MM.1S (cell line): ENCODE results near the gene RUNX2.

ENCODE experiments used
- DNase-seq: peaks from one replicate; pipeline ENCODE4 v3.0.0-alpha.2; 2015
- H2AFZ ChIP-seq: fragments of 300-600 bp; sonication (generic); 2 replicates; pipeline ENCODE4 v1.6.0; 2016; ENCODE audit warnings: antibody characterized with exemption, low read length
- H3F3A ChIP-seq: fragments of 300-600 bp; sonication (generic); 2 replicates; pipeline ENCODE4 v1.6.1; 2016; ENCODE audit warnings: mild to moderate bottlenecking, antibody characterized with exemption, low read length, moderate library complexity, mixed read lengths; ENCODE audit not compliant: insufficient read depth
- H3K27ac ChIP-seq: fragments of 300-600 bp; sonication (generic); 2 replicates; pipeline ENCODE4 v1.5.1; 2016; ENCODE audit warnings: mild to moderate bottlenecking, low read length
- H3K27me3 ChIP-seq: fragments of 300-600 bp; sonication (generic); replicated peaks from 2 replicates; pipeline ENCODE4 v1.6.0; 2016; ENCODE audit warnings: low read length; ENCODE audit not compliant: insufficient read depth
- H3K36me3 ChIP-seq: fragments of 300-600 bp; sonication (generic); replicated peaks from 2 replicates; pipeline ENCODE4 v1.6.1; 2016; ENCODE audit warnings: mild to moderate bottlenecking, low read length, mixed read lengths; ENCODE audit not compliant: insufficient read depth
- H3K4me1 ChIP-seq: fragments of 300-600 bp; sonication (generic); 2 replicates; pipeline ENCODE4 v1.6.1; 2016; ENCODE audit warnings: low read length, mixed read lengths
- H3K4me2 ChIP-seq: fragments of 300-600 bp; sonication (generic); 2 replicates; pipeline ENCODE4 v1.6.0; 2016; ENCODE audit warnings: low read depth, low read length
- H3K4me3 ChIP-seq: fragments of 300-600 bp; sonication (generic); 2 replicates; pipeline ENCODE4 v1.5.1; 2016; ENCODE audit warnings: low read length, mixed read lengths
- H3K79me2 ChIP-seq: fragments of 300-600 bp; sonication (generic); 2 replicates; pipeline ENCODE4 v1.6.1; 2016; ENCODE audit warnings: mixed run types, low read length, mixed read lengths
- H3K9ac ChIP-seq: fragments of 300-600 bp; sonication (generic); 2 replicates; pipeline ENCODE4 v1.6.1; 2016; ENCODE audit warnings: low read length, mixed read lengths
- H3K9me2 ChIP-seq: fragments of 300-600 bp; sonication (generic); replicated peaks from 2 replicates; pipeline ENCODE4 v1.6.1; 2016; ENCODE audit warnings: mild to moderate bottlenecking, low read length, mixed read lengths; ENCODE audit not compliant: insufficient read depth
- H3K9me3 ChIP-seq: fragments of 300-600 bp; sonication (generic); replicated peaks from 2 replicates; pipeline ENCODE4 v1.6.1; 2016; ENCODE audit warnings: mild to moderate bottlenecking, low read length, mixed read lengths; ENCODE audit not compliant: insufficient read depth
- H4K20me1 ChIP-seq: fragments of 300-600 bp; sonication (generic); 2 replicates; pipeline ENCODE4 v1.6.1; 2016; ENCODE audit warnings: mild to moderate bottlenecking, low read length, moderate library complexity, mixed read lengths; ENCODE audit not compliant: insufficient read depth
- CTCF ChIP-seq: fragments of 300-600 bp; sonication (generic); IDR thresholded peaks from 2 replicates; pipeline ENCODE4 v1.5.1; 2016; ENCODE audit warnings: antibody characterized with exemption, low read length, mixed read lengths
- EZH2 ChIP-seq: fragments of 300-600 bp; sonication (generic); optimal IDR thresholded peaks from 2 replicates; pipeline ENCODE3; 2017; ENCODE audit warnings: low read depth, mild to moderate bottlenecking, antibody characterized with exemption, low read length, mixed read lengths
- EZH2phosphoT487 ChIP-seq: fragments of 300-600 bp; sonication (generic); IDR thresholded peaks from 2 replicates; pipeline ENCODE4 v1.6.1; 2018; ENCODE audit warnings: antibody characterized with exemption, low read length

RUNX2 gene

GRCh38 chr6:45377554-45378333 lies 49.6 kb downstream of the RUNX2 start, which contains the start of gene SUPT3H:
SUPT3H (minus strand) TSS chr6:45377934.
- peak within 1 kb of the TSS; percentile 94 for H2AFZ ChIP-seq
- peak within 1 kb of the TSS; percentile 92 for H3K9ac ChIP-seq
- DNase-seq = peak; percentile 92
- TF ChIP-seq EZH2phosphoT487 (no peak), EZH2 (no peak), CTCF (peak; percentile 26)
- no peaks in the 10 kb centered on the region for H4K20me1 ChIP-seq
- no peaks in the 10 kb centered on the region for H3K9me2 ChIP-seq
- peak within 1 kb of the TSS; percentile 92 for H3K4me3 ChIP-seq
- H3K27ac ChIP-seq = peak within 1 kb of the TSS; percentile 82
- no peaks in the 10 kb centered on the region for H3K36me3 ChIP-seq
- H3K79me2 ChIP-seq = no peaks in the 10 kb centered on the region
- peak within 1 kb of the TSS; percentile 56 for H3K4me2 ChIP-seq
- no peaks in the 10 kb centered on the region for H3K9me3 ChIP-seq
- peaks cover 4% of the 10 kb centered on the region; the same call in 1 of the 2 replicates for H3F3A ChIP-seq
- H3K27me3 ChIP-seq = no peaks in the 10 kb centered on the region
- H3K4me1 ChIP-seq = 0 out of 2 replicates have a peak, but pooled peaks cover 7% of the 10 kb centered on the region

- H3K27me3 ChIP-seq = no peaks in the 10 kb centered on the region
- peak overlapping the region; percentile 82 for H3K27ac ChIP-seq
- H3K9me2 ChIP-seq = no peaks in the 10 kb centered on the region
- H3K9ac ChIP-seq = peak overlapping the region; percentile 92
- H3K36me3 ChIP-seq = no peaks in the 10 kb centered on the region
- peaks cover 4% of the 10 kb centered on the region; the same call in 1 of the 2 replicates for H3F3A ChIP-seq
- 0 out of 2 replicates have a peak, but pooled peaks cover 7% of the 10 kb centered on the region for H3K4me1 ChIP-seq
- no peaks in the 10 kb centered on the region for H4K20me1 ChIP-seq
- peak overlapping the region; percentile 94 for H2AFZ ChIP-seq
- no peak for TF ChIP-seq CTCF
- no peak for TF ChIP-seq EZH2
- TF ChIP-seq EZH2phosphoT487 = no peak
- peak; percentile 36 for DNase-seq
- peak overlapping the region; percentile 92 for H3K4me3 ChIP-seq
- H3K9me3 ChIP-seq = no peaks in the 10 kb centered on the region
- H3K79me2 ChIP-seq = no peaks in the 10 kb centered on the region
- peak overlapping the region; percentile 56 for H3K4me2 ChIP-seq
Observed at GRCh38 chr6:45378334-45378926, 50.3 kb downstream of the RUNX2 start.

- H3K79me2 ChIP-seq = no peaks in the 10 kb centered on the region
- no peak overlapping the region for H3K9ac ChIP-seq
- H3K9me3 ChIP-seq = no peaks in the 10 kb centered on the region
- H2AFZ ChIP-seq = no peak overlapping the region
- DNase-seq = no peak
- no peaks in the 10 kb centered on the region for H3K36me3 ChIP-seq
- H4K20me1 ChIP-seq = no peaks in the 10 kb centered on the region
- H3F3A ChIP-seq = peaks cover 4% of the 10 kb centered on the region; the same call in 1 of the 2 replicates
- H3K4me2 ChIP-seq = no peak overlapping the region
- H3K4me3 ChIP-seq = no peak overlapping the region
- 0 out of 2 replicates have a peak, but pooled peaks cover 7% of the 10 kb centered on the region for H3K4me1 ChIP-seq
- H3K27ac ChIP-seq = no peak overlapping the region
- TF ChIP-seq EZH2 = no peak
- TF ChIP-seq EZH2phosphoT487 = no peak
- TF ChIP-seq CTCF = no peak
- H3K27me3 ChIP-seq = no peaks in the 10 kb centered on the region
- H3K9me2 ChIP-seq = no peaks in the 10 kb centered on the region
Observed at GRCh38 chr6:45382391-45382790, 54.3 kb downstream of the RUNX2 start.
